ENCODE data around the gene OR2A14. TPM values are rescaled to one million over a fixed set of nuclear protein-coding genes. Genes with fewer than 3 reads are reported as not detected.

Gene OR2A14
- total and polyA plus RNA-seq, 2 experiments from 2014 or later, result not detected

GRCh38 chr7:144098776-144099175 is 24.2 kb upstream of the OR2A14 start:
- ATAC-seq (no peak), DNase-seq (ENCODE audit: low spot score) (no peak)
- Histone ChIP-seq H3K4me1 (ENCODE audit: insufficient read depth) (no peaks in the 10 kb centered on the region), H3K9me2 (ENCODE audit: insufficient read depth) (no peaks in the 10 kb centered on the region; the same call in 1 of the 2 replicates), H3K36me3 (ENCODE audit: insufficient read depth) (no peaks in the 10 kb centered on the region), H3K27me3 (ENCODE audit: insufficient read depth) (no peaks in the 10 kb centered on the region), H4K20me1 (replicated peaks; ENCODE audit: insufficient read depth) (no peaks in the 10 kb centered on the region), H3K4me3 (no peak overlapping the region), H3F3A (replicated peaks; ENCODE audit: low read depth) (no peaks in the 10 kb centered on the region), H2AFZ (no peak overlapping the region), H3K79me2 (replicated peaks; ENCODE audit: insufficient read depth) (no peaks in the 10 kb centered on the region), H3K4me2 (no peak overlapping the region), H3K27ac (ENCODE audit: low read depth) (no peak overlapping the region)
- TF ChIP-seq ZNF331 (CRISPR knock-in tag; IDR thresholded peaks at IDR 0.05; ENCODE audit: low read depth), result no peak
- no peak for TF ChIP-seq CTCF (conservative IDR thresholded peaks at IDR 0.05; ENCODE audit: low read depth in 2 of 2)
- no peak for TF ChIP-seq CREB1 (CRISPR knock-in tag; IDR thresholded peaks at IDR 0.05; ENCODE audit: low read depth)
- TF ChIP-seq ZNF114 (CRISPR knock-in tag; IDR thresholded peaks at IDR 0.05), result no peak
- TF ChIP-seq STAT1 (IDR thresholded peaks at IDR 0.05; ENCODE audit: unreplicated experiment), result no peak
- no peak for TF ChIP-seq EZH2phosphoT487 (IDR thresholded peaks at IDR 0.05; ENCODE audit: unreplicated experiment)
- TF ChIP-seq POLR2AphosphoS5 (IDR thresholded peaks at IDR 0.05; ENCODE audit: low read depth), result no peak
- no peak for TF ChIP-seq EZH2 (IDR thresholded peaks at IDR 0.05; ENCODE audit: low read depth, unreplicated experiment)
- no peak for TF ChIP-seq ZNF462 (CRISPR knock-in tag; IDR thresholded peaks at IDR 0.05)
- TF ChIP-seq REST (IDR thresholded peaks at IDR 0.05; ENCODE audit: unreplicated experiment), result no peak
- no peak for TF ChIP-seq NANOG (IDR thresholded peaks at IDR 0.05; ENCODE audit: borderline replicate concordance)
- no peak for TF ChIP-seq JUNB (IDR thresholded peaks at IDR 0.05; ENCODE audit: unreplicated experiment)
- H3K27ac Mint-ChIP-seq, result no peak overlapping the region
- no peaks in the 10 kb centered on the region for H3K36me3 Mint-ChIP-seq (ENCODE audit: low read depth)
- peaks cover 5% of the 10 kb centered on the region; the same call in 2 of the 3 replicates for H3K4me1 Mint-ChIP-seq
- H3K27me3 Mint-ChIP-seq (ENCODE audit: insufficient read depth, low read depth, poor library complexity), result peaks cover 2% of the 10 kb centered on the region
- H3K4me3 Mint-ChIP-seq, result no peak overlapping the region
- H3K9me3 Mint-ChIP-seq, result no peaks in the 10 kb centered on the region
